HepG2 (cell line): Measurements from ENCODE around the gene SAMD4A.

ENCODE experiments used
- CHD2 ChIP-seq: IDR thresholded peaks from 2 replicates; pipeline ENCODE4 v1.6.1; 2011; ENCODE audit warnings: low read depth, low read length, improper control_type of control experiment
- MAFK ChIP-seq, 2 experiments: IDR thresholded peaks in 1 of 2; conservative IDR thresholded peaks in 1 of 2; 2 replicates each; pipeline ENCODE4 v1.6.1; 2011; ENCODE audit warnings: improper control_type of control experiment in 2 of 2, low read length in 2 of 2
- PAX8 ChIP-seq: sonication (generic); formaldehyde crosslinking; IDR thresholded peaks from 2 replicates; pipeline ENCODE4 v1.8.0; 2022; ENCODE audit warnings: mild to moderate bottlenecking, missing genetic modification reagents, borderline replicate concordance
- SRSF9 ChIP-seq: fragments of 200-400 bp; formaldehyde crosslinking; IDR thresholded peaks from 2 replicates; pipeline ENCODE4 v1.6.1; 2018; ENCODE audit warnings: borderline replicate concordance, mild to moderate bottlenecking, low read depth, low read length; ENCODE audit not compliant: insufficient read depth, poor library complexity, severe bottlenecking

- TF ChIP-seq MAFK (conservative IDR thresholded peaks at IDR 0.05 in 1 of 2, IDR thresholded peaks at IDR 0.05 in 1 of 2; ENCODE audit: low read length in 2 of 2), result no peak
- no peak for TF ChIP-seq PAX8 (CRISPR knock-in tag)
- no peak for TF ChIP-seq CHD2
- no peak for TF ChIP-seq SRSF9
These were observed 71.2 kb downstream of the SAMD4A start for GRCh38 chr14:54638135-54638446.
